ENCODE measurements around the gene FCAMR.

GRCh38 chr1:206949208-206949607 lies 21.1 kb downstream of the FCAMR start:
- TF ChIP-seq ATF3 (IDR thresholded peaks at IDR 0.05) (peak; percentile 44), CTCF (IDR thresholded peaks at IDR 0.05; ENCODE audit: low read depth, low read length, missing input control) (no peak), GABPA (IDR thresholded peaks at IDR 0.05 in 1 of 2, conservative IDR thresholded peaks at IDR 0.05 in 1 of 2) (no peak)
